GM23338 (cell line): ENCODE measurements around the gene BID. TPM values are rescaled to one million over a fixed set of nuclear protein-coding genes. Genes with fewer than 3 reads are reported as not detected.

ENCODE experiments used
- CTCF ChIP-seq, 2 experiments: fragments of 200-600 bp in 1 of 2; sonication (generic) in 1 of 2; conservative IDR thresholded peaks; 2 replicates each; pipeline versions ENCODE4 v1.5.1 to v1.6.1; 2016 to 2017; ENCODE audit warnings: antibody characterized with exemption in 2 of 2, low read depth in 2 of 2, mild to moderate bottlenecking in 2 of 2, moderate library complexity in 1 of 2
- ETS1 ChIP-seq: IDR thresholded peaks from 2 replicates; pipeline ENCODE4 v1.6.1; 2016; ENCODE audit warnings: antibody characterized with exemption
- EZH2phosphoT487 ChIP-seq: fragments of 200-600 bp; sonication (generic); IDR thresholded peaks from one replicate; pipeline ENCODE4 v1.8.1; 2018; ENCODE audit warnings: antibody characterized with exemption; ENCODE audit not compliant: unreplicated experiment
- STAT1 ChIP-seq: IDR thresholded peaks from one replicate; pipeline ENCODE4 v1.6.1; 2016; ENCODE audit warnings: antibody characterized with exemption; ENCODE audit not compliant: unreplicated experiment
- ZNF114 ChIP-seq: fragments of 250-450 bp; sonication (Bioruptor Pico); IDR thresholded peaks from 2 replicates; pipeline ENCODE4 v1.5.0; 2020; ENCODE audit warnings: mild to moderate bottlenecking, moderate library complexity
- ZNF462 ChIP-seq: fragments of 250-450 bp; sonication (Bioruptor Pico); IDR thresholded peaks from 2 replicates; pipeline ENCODE4 v1.5.0; 2020; ENCODE audit warnings: mild to moderate bottlenecking, moderate library complexity
- polyA plus RNA-seq: library from polyadenylated mRNA; unstranded; fragments of >200 nt; fragmentation: Nextera tagmentation; extraction: Ambion mirVana; gene quantifications from 2 replicates; pipeline ENCODE4 v1.2.1, GENCODE V29; 2016
- total RNA-seq: library from RNA; depleted of rRNA; stranded (reverse); fragments of >200 nt; shearing (Covaris generic); gene quantifications from 2 replicates; pipeline ENCODE4 v1.2.3, GENCODE V29; 2014

BID gene
- total and polyA plus RNA-seq, 2 experiments from 2014 or later, result 65.1 to 125 TPM

- TF ChIP-seq ZNF462 (CRISPR knock-in tag) (no peak), ETS1 (no peak), STAT1 (no peak), ZNF114 (CRISPR knock-in tag) (no peak), CTCF (conservative IDR thresholded peaks at IDR 0.05; ENCODE audit: low read depth in 2 of 2) (no peak), EZH2phosphoT487 (no peak)
These were observed 74.5 kb downstream of the BID start (continued) for GRCh38 chr22:17699696-17700340.
